ENCODE measurements around the gene MAN1B1.

- TF ChIP-seq CTCF (IDR thresholded peaks at IDR 0.05) (no peak), POLR2A (IDR thresholded peaks at IDR 0.05) (no peak)
These were observed 55.5 kb downstream of the MAN1B1 start for GRCh38 chr9:137141976-137142936.

Data from lower leg skin (tissue), 3 donors.